HCT116 (cell line): ENCODE results near the gene SEPTIN11. TPM values are rescaled to one million over a fixed set of nuclear protein-coding genes. Genes with fewer than 3 reads are reported as not detected.

Experiments used
- ATAC-seq: fragments of 200-7000 bp; cut with Tn5 transposase; 2 replicates; pipeline ENCODE4 v1.9.1; 2020; ENCODE audit warnings: mild to moderate bottlenecking, moderate library complexity
- BruUV-seq: library from RNA; stranded (reverse); fragments of 400-500 nt; replicated peaks from 2 replicates; lab custom pipeline; 2021; lab: Mats Ljungman, UMichigan
- CTCF ChIA-PET: fragments of 300-600 bp; sonication (Branson Sonifier 250); formaldehyde crosslinking; loops from one replicate; lab custom pipeline; 2021; ENCODE audit warnings: antibody characterized with exemption; lab: Charles Lee
- POLR2A ChIA-PET: fragments of 300-600, 350-600 bp; sonication (Branson Sonifier 250); formaldehyde crosslinking; loops from one replicate; lab custom pipeline; 2021; ENCODE audit warnings: antibody characterized with exemption; lab: Charles Lee
- RAD21 ChIA-PET, 2 experiments: fragments of 300-600 bp; sonication (Branson Sonifier 250); formaldehyde crosslinking; loops; one replicate each; lab custom pipeline; 2023; ENCODE audit warnings: low total read pairs in 2 of 2; ENCODE audit not compliant: uncharacterized antibody in 2 of 2, unreplicated experiment in 2 of 2, low non-redundant PET in 1 of 2; lab: Charles Lee
- DNase-seq: peaks from one replicate; pipeline ENCODE4 v3.0.0-alpha.2; 2010; ENCODE audit warnings: low read depth, low spot score
- H2AFZ ChIP-seq: fragments of 200-600 bp; shearing (Covaris generic), sonication (generic); 2 replicates; pipeline ENCODE4 v1.6.1; 2017; ENCODE audit warnings: low read depth, mixed run types, mixed read lengths, antibody characterized with exemption, low read length; ENCODE audit not compliant: poor library complexity, severe bottlenecking
- H3K27ac ChIP-seq: 2 replicates; pipeline ENCODE4 v1.5.1; 2012; ENCODE audit warnings: low read depth, low read length
- H3K27me3 ChIP-seq: fragments of 200-600 bp; sonication (generic); 2 replicates; pipeline ENCODE4 v1.6.1; 2016; ENCODE audit warnings: mixed run types, low read length, mixed read lengths; ENCODE audit not compliant: insufficient read depth
- H3K36me3 ChIP-seq, 2 experiments: fragments of 200-500 bp in 1 of 2; fragments of 200-600 bp in 1 of 2; sonication (Bioruptor generic) in 1 of 2; sonication (generic) in 1 of 2; 2 replicates each; pipeline versions ENCODE4 v1.5.1 to v1.6.1; 2014 to 2016; ENCODE audit warnings: low read length in 2 of 2, inconsistent platforms in 1 of 2, mixed read lengths in 1 of 2, mixed run types in 1 of 2; ENCODE audit not compliant: insufficient read depth in 2 of 2, control insufficient read depth in 1 of 2
- H3K4me1 ChIP-seq, 2 experiments: fragments of 200-600 bp in 1 of 2; sonication (generic) in 1 of 2; 2 replicates each; pipeline versions ENCODE4 v1.5.1 to v1.6.1; 2012 to 2017; ENCODE audit warnings: low read length in 2 of 2, inconsistent platforms in 1 of 2, mild to moderate bottlenecking in 1 of 2, mixed read lengths in 1 of 2, mixed run types in 1 of 2, moderate library complexity in 1 of 2; ENCODE audit not compliant: insufficient read depth in 2 of 2, control insufficient read depth in 1 of 2
- H3K4me2 ChIP-seq: fragments of 200-600 bp; sonication (generic); 2 replicates; pipeline ENCODE4 v1.6.1; 2017; ENCODE audit warnings: mixed run types, low read length, mixed read lengths
- H3K4me3 ChIP-seq, 2 experiments: fragments of 200-600 bp in 1 of 2; sonication (generic) in 1 of 2; replicated peaks in 1 of 2; 2 replicates each; pipeline ENCODE4 v1.5.1; 2011 to 2016; ENCODE audit warnings: low read length in 2 of 2, control low read depth in 1 of 2, low read depth in 1 of 2, mild to moderate bottlenecking in 1 of 2, mixed read lengths in 1 of 2, mixed run types in 1 of 2
- H3K79me2 ChIP-seq: fragments of 200-600 bp; sonication (generic); 2 replicates; pipeline ENCODE4 v1.6.1; 2017; ENCODE audit warnings: mild to moderate bottlenecking, mixed run types, low read length, moderate library complexity, mixed read lengths; ENCODE audit not compliant: insufficient read depth
- H3K9ac ChIP-seq: fragments of 200-600 bp; sonication (generic); 2 replicates; pipeline ENCODE4 v1.6.1; 2016; ENCODE audit warnings: low read length, mixed read lengths
- H3K9me2 ChIP-seq: fragments of 200-600 bp; sonication (generic), shearing (Covaris generic); 2 replicates; pipeline ENCODE4 v1.6.1; 2017; ENCODE audit warnings: mixed run types, mild to moderate bottlenecking, moderate library complexity; ENCODE audit not compliant: insufficient read depth
- H3K9me3 ChIP-seq, 2 experiments: fragments of 200-500 bp in 1 of 2; fragments of 200-600 bp in 1 of 2; sonication (Bioruptor generic) in 1 of 2; sonication (generic) in 1 of 2; 2 replicates each; pipeline ENCODE4 v1.6.1; 2014 to 2017; ENCODE audit warnings: low read length in 2 of 2, mixed read lengths in 2 of 2, inconsistent platforms in 1 of 2, low read depth in 1 of 2, mild to moderate bottlenecking in 1 of 2, mixed run types in 1 of 2, moderate library complexity in 1 of 2; ENCODE audit not compliant: control insufficient read depth in 1 of 2, insufficient read depth in 1 of 2
- H4K20me1 ChIP-seq: fragments of 200-600 bp; sonication (generic), shearing (Covaris generic); 2 replicates; pipeline ENCODE4 v1.6.1; 2017; ENCODE audit warnings: mixed run types, mild to moderate bottlenecking, moderate library complexity; ENCODE audit not compliant: insufficient read depth
- CBX3 ChIP-seq: IDR thresholded peaks from 2 replicates; pipeline ENCODE4 v1.6.1; 2012; ENCODE audit warnings: low read depth
- CEBPB ChIP-seq: IDR thresholded peaks from 2 replicates; pipeline ENCODE4 v1.6.1; 2012; ENCODE audit warnings: low read depth
- CTCF ChIP-seq, 3 experiments: fragments of 200-600 bp in 1 of 3; sonication (generic) in 1 of 3; IDR thresholded peaks in 2 of 3; conservative IDR thresholded peaks in 1 of 3; 2 replicates each; pipeline ENCODE4 v1.5.1; 2012 to 2017; ENCODE audit warnings: low read depth in 2 of 3, low read length in 2 of 3, antibody characterized with exemption in 1 of 3, borderline replicate concordance in 1 of 3, control low read depth in 1 of 3, mild to moderate bottlenecking in 1 of 3, mixed read lengths in 1 of 3, mixed run types in 1 of 3, moderate library complexity in 1 of 3; ENCODE audit not compliant: insufficient read depth in 1 of 3
- EGR1 ChIP-seq: IDR thresholded peaks from 2 replicates; pipeline ENCODE4 v1.6.1; 2012; ENCODE audit warnings: low read depth
- ELF1 ChIP-seq: IDR thresholded peaks from 2 replicates; pipeline ENCODE4 v1.6.1; 2012; ENCODE audit warnings: low read depth, borderline replicate concordance
- EZH2phosphoT487 ChIP-seq: fragments of 200-600 bp; IDR thresholded peaks from 2 replicates; pipeline ENCODE4 v1.6.1; 2018; ENCODE audit warnings: antibody characterized with exemption, borderline replicate concordance
- FOSL1 ChIP-seq: IDR thresholded peaks from 2 replicates; pipeline ENCODE4 v1.6.1; 2012; ENCODE audit warnings: low read depth
- POLR2A ChIP-seq: IDR thresholded peaks from 2 replicates; pipeline ENCODE4 v1.7.0; 2011; ENCODE audit warnings: borderline replicate concordance; ENCODE audit not compliant: insufficient read depth, insufficient read length; ENCODE audit errors: extremely low read depth
- POLR2AphosphoS5 ChIP-seq: IDR thresholded peaks from 2 replicates; pipeline ENCODE4 v1.6.1; 2011; ENCODE audit warnings: mild to moderate bottlenecking, low read depth, low read length, moderate library complexity
- RAD21 ChIP-seq: IDR thresholded peaks from 2 replicates; pipeline ENCODE4 v1.6.1; 2012; ENCODE audit warnings: low read depth, mild to moderate bottlenecking
- SIN3A ChIP-seq: IDR thresholded peaks from 2 replicates; pipeline ENCODE4 v1.6.1; 2012; ENCODE audit warnings: low read depth
- SP1 ChIP-seq: IDR thresholded peaks from 2 replicates; pipeline ENCODE4 v1.6.1; 2012; ENCODE audit warnings: low read depth
- SRF ChIP-seq: IDR thresholded peaks from 2 replicates; pipeline ENCODE4 v1.6.1; 2012; ENCODE audit warnings: low read depth
- TCF7L2 ChIP-seq: IDR thresholded peaks from 2 replicates; pipeline ENCODE4 v1.7.0; 2011; ENCODE audit warnings: borderline replicate concordance, inconsistent platforms; ENCODE audit not compliant: insufficient read depth, insufficient read length; ENCODE audit errors: extremely low read depth
- ZBTB33 ChIP-seq: IDR thresholded peaks from 2 replicates; pipeline ENCODE4 v1.6.1; 2011; ENCODE audit warnings: mild to moderate bottlenecking, low read length, moderate library complexity; ENCODE audit not compliant: insufficient replicate concordance; ENCODE audit errors: extremely low read depth
- ZFX ChIP-seq: fragments of 450-650 bp; IDR thresholded peaks from 2 replicates; pipeline ENCODE4 v1.6.1; 2017
- intact Hi-C: fragments of 100-400 bp; cut with micrococcal nuclease; formaldehyde crosslinking; loops from 2 replicates; pipeline ENCODE4 v1.10.0; 2022
- total RNA-seq: library from RNA; stranded (reverse); gene quantifications from one replicate; pipeline ENCODE4 v1.2.1, GENCODE V29; 2021; ENCODE audit not compliant: unreplicated experiment

The SEPTIN11 gene
- total RNA-seq, 1 experiment from 2014 or later, result 94.4 TPM

DNA sequence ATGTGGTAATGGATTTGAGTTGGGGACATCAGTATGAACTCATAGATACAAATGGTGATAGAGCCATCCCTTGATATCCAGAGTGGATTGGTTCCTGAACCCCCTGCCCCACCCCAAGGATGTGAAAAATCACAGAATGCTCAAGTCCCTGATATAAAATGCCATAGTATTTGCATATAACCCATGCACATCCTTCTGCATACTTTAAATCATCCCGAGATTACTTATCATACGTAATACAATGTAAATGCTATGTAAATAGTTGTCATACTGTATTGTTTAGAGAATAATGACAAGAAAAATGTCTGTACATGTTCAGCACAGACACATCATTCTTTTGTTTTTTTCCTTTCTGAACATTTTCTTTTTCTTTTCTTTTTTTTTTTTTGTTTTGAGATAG, 18.9 kb upstream of the SEPTIN11 start:
- no peak overlapping the region for H2AFZ ChIP-seq
- ATAC-seq, result no peak
- DNase-seq, result no peak
- no peak overlapping the region for H3K9ac ChIP-seq
- H3K36me3 ChIP-seq, result no peaks in the 10 kb centered on the region
- no peaks in the 10 kb centered on the region for H4K20me1 ChIP-seq
- RAD21 ChIA-PET, result no interaction called here
- H3K4me1 ChIP-seq, result peaks cover 3 to 15% of the 10 kb centered on the region in 2 experiments; a peak in 2 of 4 replicates
- CTCF ChIA-PET, result no interaction called here
- no TSS peak for BruUV-seq
- intact Hi-C loops, result no loop called here
- H3K79me2 ChIP-seq, result no peaks in the 10 kb centered on the region
- peaks cover 3% of the 10 kb centered on the region; the same call in 1 of the 2 replicates for H3K9me2 ChIP-seq
- no peaks in the 10 kb centered on the region for H3K9me3 ChIP-seq
- H3K27me3 ChIP-seq, result no peaks in the 10 kb centered on the region
- TF ChIP-seq ZFX, result no peak
- TF ChIP-seq, all 23 proteins: peak for 0
- no peak overlapping the region for H3K4me2 ChIP-seq
- no peak overlapping the region for H3K4me3 ChIP-seq
- no peak overlapping the region for H3K27ac ChIP-seq
- POLR2A ChIA-PET, result no interaction called here

DNA sequence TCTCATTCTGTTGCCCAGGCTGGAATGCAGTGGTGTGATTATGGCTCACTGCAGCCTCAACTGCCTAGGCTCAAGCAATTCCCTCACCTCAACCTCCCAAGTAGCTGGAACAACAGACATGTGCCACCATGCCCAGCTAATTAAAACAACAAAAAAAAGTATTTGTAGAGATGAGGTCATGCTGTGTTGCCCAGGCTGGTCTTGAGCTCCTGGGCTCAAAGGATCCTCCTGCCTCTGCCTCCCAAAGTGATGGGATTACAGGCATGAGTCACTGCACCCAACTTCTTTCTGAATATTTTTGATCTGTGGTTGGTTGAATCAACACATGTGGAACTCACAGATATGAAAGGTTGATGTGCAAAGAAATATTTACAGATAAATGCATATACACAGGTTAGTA, 18.5 kb upstream of the SEPTIN11 start:
- BruUV-seq, result no TSS peak
- Histone ChIP-seq H3K27ac (no peak overlapping the region), H3K36me3 (no peaks in the 10 kb centered on the region), H4K20me1 (no peaks in the 10 kb centered on the region), H3K4me2 (no peak overlapping the region), H3K27me3 (no peaks in the 10 kb centered on the region), H3K9ac (no peak overlapping the region), H3K4me3 (no peak overlapping the region), H3K9me3 (no peaks in the 10 kb centered on the region), H3K79me2 (no peaks in the 10 kb centered on the region), H2AFZ (no peak overlapping the region), H3K4me1 (peaks cover 3 to 15% of the 10 kb centered on the region in 2 experiments; a peak in 2 of 4 replicates), H3K9me2 (peaks cover 3% of the 10 kb centered on the region; the same call in 1 of the 2 replicates)
- RAD21 ChIA-PET, result no interaction called here
- CTCF ChIA-PET, result no interaction called here
- DNase-seq (no peak), ATAC-seq (peak; percentile 42; the same call in 1 of the 2 replicates)
- TF ChIP-seq FOSL1 (no peak), ZBTB33 (no peak), EZH2phosphoT487 (no peak), SIN3A (no peak), SRF (no peak), CBX3 (no peak), SP1 (no peak), ELF1 (no peak), CTCF (IDR thresholded peaks at IDR 0.05 in 2 of 3, conservative IDR thresholded peaks at IDR 0.05 in 1 of 3; ENCODE audit: borderline replicate concordance in 1 of 3, insufficient read depth in 1 of 3, low read depth in 2 of 3, low read length in 2 of 3) (no peak), ZFX (no peak), POLR2AphosphoS5 (no peak), TCF7L2 (no peak), RAD21 (no peak), CEBPB (no peak), POLR2A (no peak), EGR1 (no peak)
- POLR2A ChIA-PET, result no interaction called here
- intact Hi-C loops, result no loop called here
